Neural crest cell (in vitro differentiated cells): Measurements from ENCODE around the gene POLN. TPM values are rescaled to one million over a fixed set of nuclear protein-coding genes. Genes with fewer than 3 reads are reported as not detected.

Source experiments
- DNase-seq: peaks from one replicate; pipeline ENCODE4 v3.0.0; 2021; ENCODE audit warnings: low read depth, mixed read lengths, low spot score
- H3K27ac Mint-ChIP-seq: one replicate; pipeline ENCODE4 v1.8.0; 2021; ENCODE audit warnings: mild to moderate bottlenecking, mixed read lengths; ENCODE audit not compliant: unreplicated experiment
- H3K27me3 Mint-ChIP-seq: 2 replicates; pipeline ENCODE4 v1.8.0; 2021; ENCODE audit warnings: low read depth, mild to moderate bottlenecking, mixed read lengths
- H3K36me3 Mint-ChIP-seq: 2 replicates; pipeline ENCODE4 v1.8.0; 2021; ENCODE audit warnings: low read depth, mild to moderate bottlenecking, mixed read lengths
- H3K4me1 Mint-ChIP-seq: 2 replicates; pipeline ENCODE4 v1.8.0; 2021; ENCODE audit warnings: mixed read lengths
- H3K4me3 Mint-ChIP-seq: one replicate; pipeline ENCODE4 v1.8.0; 2021; ENCODE audit warnings: mild to moderate bottlenecking, mixed read lengths
- H3K9me3 Mint-ChIP-seq: 2 replicates; pipeline ENCODE4 v1.8.0; 2021; ENCODE audit warnings: mixed read lengths
- total RNA-seq: library from RNA; stranded (reverse); gene quantifications from 2 replicates; pipeline ENCODE4 v1.2.1, GENCODE V29; 2021
- TF ChIP-seq, protein P1 (sequence below): fragments of 200-600 bp; sonication (generic); conservative IDR thresholded peaks from 2 replicates; pipeline ENCODE4 v1.5.0; 2021; ENCODE audit warnings: antibody characterized with exemption, mild to moderate bottlenecking

POLN gene
- total RNA-seq, 1 donor from 2014 or later = 5.6 TPM

DNA sequence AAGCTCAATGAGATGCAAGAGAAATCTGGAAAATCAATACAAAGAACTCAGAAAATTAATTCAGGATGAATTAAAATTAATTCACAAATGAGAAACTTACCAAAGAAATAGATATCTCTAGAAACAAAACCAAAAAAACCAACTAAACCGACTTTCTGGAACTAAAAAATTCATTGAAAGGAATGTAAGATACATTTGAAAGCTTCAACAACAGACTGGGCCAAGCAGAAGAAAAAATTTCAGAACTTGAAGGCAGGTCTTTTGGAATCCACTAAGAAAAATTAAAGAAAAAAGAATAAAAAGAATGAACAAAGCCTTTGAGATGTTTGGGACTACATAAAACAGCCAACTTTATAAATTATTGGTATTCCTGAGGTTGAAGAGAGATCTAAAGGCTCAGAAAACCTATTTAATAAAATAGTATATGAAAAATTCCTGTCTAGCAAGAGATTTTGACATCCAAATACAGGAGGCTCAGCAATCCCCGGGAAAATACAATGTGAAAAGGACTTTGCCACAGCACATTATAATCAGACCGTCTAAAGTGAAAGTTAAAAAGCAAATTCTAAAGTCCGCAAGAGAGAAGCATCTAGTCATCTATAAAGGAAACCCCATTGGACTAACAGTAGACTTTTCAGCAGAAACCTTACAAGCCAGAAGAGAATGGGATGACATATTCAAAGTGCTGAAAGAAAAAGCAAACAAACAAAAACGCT is 138.6 kb downstream of the POLN start:
- no peak overlapping the region for H3K4me3 Mint-ChIP-seq
- H3K27ac Mint-ChIP-seq = no peak overlapping the region
- peaks cover 7% of the 10 kb centered on the region for H3K4me1 Mint-ChIP-seq
- DNase-seq = no peak
- TF ChIP-seq, protein P1, sequence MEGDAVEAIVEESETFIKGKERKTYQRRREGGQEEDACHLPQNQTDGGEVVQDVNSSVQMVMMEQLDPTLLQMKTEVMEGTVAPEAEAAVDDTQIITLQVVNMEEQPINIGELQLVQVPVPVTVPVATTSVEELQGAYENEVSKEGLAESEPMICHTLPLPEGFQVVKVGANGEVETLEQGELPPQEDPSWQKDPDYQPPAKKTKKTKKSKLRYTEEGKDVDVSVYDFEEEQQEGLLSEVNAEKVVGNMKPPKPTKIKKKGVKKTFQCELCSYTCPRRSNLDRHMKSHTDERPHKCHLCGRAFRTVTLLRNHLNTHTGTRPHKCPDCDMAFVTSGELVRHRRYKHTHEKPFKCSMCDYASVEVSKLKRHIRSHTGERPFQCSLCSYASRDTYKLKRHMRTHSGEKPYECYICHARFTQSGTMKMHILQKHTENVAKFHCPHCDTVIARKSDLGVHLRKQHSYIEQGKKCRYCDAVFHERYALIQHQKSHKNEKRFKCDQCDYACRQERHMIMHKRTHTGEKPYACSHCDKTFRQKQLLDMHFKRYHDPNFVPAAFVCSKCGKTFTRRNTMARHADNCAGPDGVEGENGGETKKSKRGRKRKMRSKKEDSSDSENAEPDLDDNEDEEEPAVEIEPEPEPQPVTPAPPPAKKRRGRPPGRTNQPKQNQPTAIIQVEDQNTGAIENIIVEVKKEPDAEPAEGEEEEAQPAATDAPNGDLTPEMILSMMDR = no peak
- H3K36me3 Mint-ChIP-seq = peaks cover 10% of the 10 kb centered on the region
- peaks cover 7% of the 10 kb centered on the region for H3K9me3 Mint-ChIP-seq
- H3K27me3 Mint-ChIP-seq = no peaks in the 10 kb centered on the region

DNA sequence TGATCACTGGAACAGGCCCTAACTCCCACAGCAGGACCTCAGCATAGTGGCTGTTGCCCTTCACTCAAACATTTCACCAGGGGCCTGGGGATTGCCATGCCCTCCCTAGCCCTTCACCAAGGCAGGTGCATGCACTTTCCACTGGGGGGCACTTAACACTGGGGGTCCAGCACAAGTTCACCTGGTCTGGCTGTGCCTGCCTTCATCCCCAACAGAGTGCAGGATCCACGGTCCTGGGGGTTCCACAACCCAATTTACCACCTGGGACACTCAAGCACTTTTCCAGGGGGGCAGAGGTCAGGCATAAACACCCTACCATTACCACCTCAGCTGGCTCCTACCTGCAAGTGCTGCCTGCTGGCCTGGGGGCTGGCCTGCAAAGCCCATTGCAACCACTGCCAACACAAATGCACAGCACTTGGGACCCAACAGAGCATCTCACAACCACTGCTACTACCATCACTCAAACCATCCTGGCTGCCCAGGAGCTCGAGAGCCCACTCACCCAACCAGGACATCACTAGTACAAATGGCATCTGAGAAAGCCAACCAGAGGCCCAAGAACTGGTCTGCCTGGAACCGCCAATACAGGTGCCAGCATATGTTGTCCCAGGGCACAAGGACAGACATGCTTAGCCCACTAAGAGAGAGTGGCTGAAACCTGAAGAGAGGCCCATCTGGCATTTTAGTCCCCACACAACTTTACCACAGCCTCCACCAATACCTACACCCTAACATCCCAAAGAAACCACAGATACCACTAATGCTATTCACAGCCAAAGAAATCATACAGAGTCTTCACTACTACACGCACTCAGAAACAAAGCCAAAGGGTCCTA is 139.7 kb downstream of the POLN start:
- Mint-ChIP-seq H3K27me3 (no peaks in the 10 kb centered on the region), H3K9me3 (peaks cover 7% of the 10 kb centered on the region), H3K4me1 (peaks cover 7% of the 10 kb centered on the region), H3K36me3 (peaks cover 10% of the 10 kb centered on the region), H3K27ac (no peak overlapping the region), H3K4me3 (no peak overlapping the region)
- TF ChIP-seq, protein P1 = no peak
- DNase-seq = no peak

DNA sequence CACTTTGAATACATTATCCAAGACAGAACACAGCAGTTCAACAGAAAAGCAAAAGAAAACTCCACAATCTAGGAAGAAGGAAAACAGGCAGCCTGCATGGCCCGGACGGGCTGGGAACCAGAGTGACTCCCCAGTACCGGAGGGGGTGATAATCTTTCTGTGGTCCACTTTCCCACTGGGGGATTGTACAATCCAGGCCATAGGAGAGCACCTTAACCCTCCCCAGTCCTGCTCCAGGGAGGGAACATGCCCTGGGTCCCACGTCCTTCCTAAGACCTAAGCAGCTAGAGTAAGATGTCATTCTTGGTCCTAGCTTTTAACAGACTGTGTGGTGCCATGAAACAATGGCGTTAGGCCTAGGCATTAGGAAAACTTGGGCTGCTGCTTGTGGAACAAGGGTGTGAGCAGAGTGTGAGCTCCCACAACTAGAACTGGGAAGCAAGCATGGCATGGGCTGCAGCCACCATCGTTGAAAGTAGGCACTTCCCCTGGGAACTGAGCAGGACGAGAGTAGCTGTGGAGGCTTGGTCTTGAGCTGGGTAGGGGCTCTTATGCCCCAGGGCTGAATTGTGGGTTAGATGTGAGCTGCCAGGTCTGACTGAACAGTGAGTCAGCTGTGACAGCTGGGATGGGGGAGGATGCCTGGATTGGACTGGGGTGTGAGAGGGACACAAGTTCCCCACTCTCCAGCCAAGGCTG is 140.4 kb downstream of the POLN start:
- H3K4me1 Mint-ChIP-seq = peaks cover 7% of the 10 kb centered on the region
- no peak overlapping the region for H3K4me3 Mint-ChIP-seq
- peak overlapping the region; percentile 38 for H3K27ac Mint-ChIP-seq
- no peak for DNase-seq
- H3K9me3 Mint-ChIP-seq = peaks cover 7% of the 10 kb centered on the region
- peaks cover 10% of the 10 kb centered on the region for H3K36me3 Mint-ChIP-seq
- TF ChIP-seq, protein P1 = no peak
- no peaks in the 10 kb centered on the region for H3K27me3 Mint-ChIP-seq

DNA sequence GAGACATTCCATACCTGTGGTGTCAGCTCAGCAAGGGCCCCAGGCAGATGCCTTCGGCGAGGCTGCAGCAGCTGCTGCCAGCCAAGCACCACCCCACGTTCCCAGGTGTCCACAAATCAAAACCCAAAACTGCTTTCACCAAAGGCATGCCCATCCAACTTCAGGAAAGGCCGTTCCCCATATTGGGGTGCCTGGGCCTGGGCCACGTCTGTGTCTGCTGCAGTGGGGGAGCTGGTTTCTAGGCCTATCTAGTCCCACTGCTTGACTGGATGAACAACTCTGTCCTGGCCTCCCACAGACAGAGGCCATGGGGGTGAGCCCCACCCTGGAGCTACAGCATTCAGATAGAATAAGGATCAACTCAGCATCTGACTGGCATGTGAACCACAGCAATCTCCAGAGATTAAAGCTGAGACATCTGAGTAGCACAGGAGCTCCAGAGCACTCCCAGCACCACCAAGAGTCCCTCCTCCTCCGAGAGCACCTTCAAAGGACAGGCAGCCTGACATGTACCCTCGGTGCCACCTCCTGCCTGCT is 145.8 kb downstream of the POLN start:
- Mint-ChIP-seq H3K27ac (no peak overlapping the region), H3K27me3 (no peaks in the 10 kb centered on the region), H3K36me3 (no peaks in the 10 kb centered on the region), H3K9me3 (no peaks in the 10 kb centered on the region), H3K4me1 (peaks cover 32% of the 10 kb centered on the region), H3K4me3 (no peak overlapping the region)
- no peak for DNase-seq
- TF ChIP-seq, protein P1 = no peak
